IPS-20b (cell line): ENCODE data around the gene SMIM36.
"Not testable (repeated sequence)": the region's sequence is repeated elsewhere in the genome, so short reads cannot be mapped to it uniquely, and the experiment has no call there.

ENCODE experiments used
- H3K27ac ChIP-seq: one replicate; pipeline ENCODE4 v1.5.1; 2013; ENCODE audit warnings: low read length
- H3K27me3 ChIP-seq: 2 replicates; pipeline ENCODE4 v1.6.1; 2013; ENCODE audit warnings: mild to moderate bottlenecking, low read length, inconsistent platforms; ENCODE audit not compliant: insufficient read depth
- H3K36me3 ChIP-seq: 2 replicates; pipeline ENCODE4 v1.6.1; 2013; ENCODE audit warnings: low read depth, mild to moderate bottlenecking, inconsistent platforms, low read length, moderate library complexity; ENCODE audit not compliant: insufficient read depth
- H3K4me1 ChIP-seq: 2 replicates; pipeline ENCODE4 v1.6.1; 2013; ENCODE audit warnings: mild to moderate bottlenecking, control low read depth, inconsistent platforms, low read length, moderate library complexity; ENCODE audit not compliant: insufficient read depth
- H3K4me3 ChIP-seq: 2 replicates; pipeline ENCODE4 v1.5.1; 2013; ENCODE audit warnings: mild to moderate bottlenecking, low read length, inconsistent platforms
- H3K9ac ChIP-seq: 2 replicates; pipeline ENCODE4 v1.6.1; 2013; ENCODE audit warnings: low read depth, mild to moderate bottlenecking, inconsistent platforms, low read length, moderate library complexity
- H3K9me3 ChIP-seq: 2 replicates; pipeline ENCODE4 v1.6.1; 2013; ENCODE audit warnings: mild to moderate bottlenecking, low read depth, low read length, inconsistent platforms; ENCODE audit not compliant: insufficient read depth

The SMIM36 gene

DNA sequence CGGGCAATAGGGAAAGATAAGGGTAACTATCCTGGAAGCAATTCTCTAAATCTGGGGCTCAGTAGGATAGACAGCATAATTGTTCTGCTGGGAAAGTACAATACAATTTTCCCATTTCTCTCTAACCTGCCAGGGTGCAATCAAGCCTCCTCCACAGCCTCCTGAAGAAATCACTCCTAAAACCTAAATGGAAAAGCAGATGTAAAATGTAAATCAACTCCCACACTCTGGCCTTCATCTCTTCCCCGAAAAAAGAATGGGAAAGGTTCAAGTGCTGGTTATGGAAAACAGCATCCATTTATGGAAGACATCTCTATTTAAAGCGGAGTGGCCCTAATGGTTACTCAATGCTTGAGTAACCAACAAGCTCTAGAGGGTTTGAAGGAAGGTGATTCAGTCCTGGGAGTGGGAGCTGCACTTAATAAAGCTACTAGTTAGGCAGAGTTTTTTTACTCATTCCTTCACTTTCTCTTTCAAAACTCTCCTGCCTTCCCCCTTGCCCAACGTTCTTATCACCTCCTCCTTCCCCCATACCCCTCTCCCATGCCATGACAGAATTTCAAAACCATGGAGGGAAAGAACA is 94.7 kb downstream of the SMIM36 start:
- H3K27ac ChIP-seq = no peak overlapping the region
- no peaks in the 10 kb centered on the region for H3K27me3 ChIP-seq
- no peak overlapping the region for H3K4me3 ChIP-seq
- peaks cover 31% of the 10 kb centered on the region for H3K36me3 ChIP-seq
- H3K4me1 ChIP-seq = peaks cover 6% of the 10 kb centered on the region; the same call in 1 of the 2 replicates
- no peak overlapping the region for H3K9ac ChIP-seq
- no peaks in the 10 kb centered on the region for H3K9me3 ChIP-seq

DNA sequence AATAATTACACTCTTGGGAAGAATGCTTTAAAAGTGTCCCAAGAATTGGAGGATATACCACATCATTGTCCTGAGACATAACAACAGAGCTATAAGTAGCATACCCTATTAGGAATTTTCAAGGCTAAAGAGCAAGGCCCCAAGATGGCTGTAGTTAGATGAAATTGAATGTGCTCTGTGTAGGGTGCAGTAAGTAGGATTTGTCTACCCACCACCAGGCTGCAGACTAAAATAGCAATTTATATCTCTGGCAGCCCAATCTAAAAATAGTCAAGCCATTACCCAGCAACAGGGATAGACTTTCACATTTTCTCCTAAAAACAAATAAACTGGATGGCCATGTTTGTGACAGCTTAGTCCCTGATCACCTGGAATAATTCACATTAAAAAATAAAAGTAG is 95.3 kb downstream of the SMIM36 start:
- Histone ChIP-seq H3K4me1 (peaks cover 6% of the 10 kb centered on the region; the same call in 1 of the 2 replicates), H3K4me3 (no peak overlapping the region), H3K9me3 (no peaks in the 10 kb centered on the region), H3K9ac (no peak overlapping the region), H3K27me3 (no peaks in the 10 kb centered on the region), H3K27ac (no peak overlapping the region), H3K36me3 (peaks cover 36% of the 10 kb centered on the region)

DNA sequence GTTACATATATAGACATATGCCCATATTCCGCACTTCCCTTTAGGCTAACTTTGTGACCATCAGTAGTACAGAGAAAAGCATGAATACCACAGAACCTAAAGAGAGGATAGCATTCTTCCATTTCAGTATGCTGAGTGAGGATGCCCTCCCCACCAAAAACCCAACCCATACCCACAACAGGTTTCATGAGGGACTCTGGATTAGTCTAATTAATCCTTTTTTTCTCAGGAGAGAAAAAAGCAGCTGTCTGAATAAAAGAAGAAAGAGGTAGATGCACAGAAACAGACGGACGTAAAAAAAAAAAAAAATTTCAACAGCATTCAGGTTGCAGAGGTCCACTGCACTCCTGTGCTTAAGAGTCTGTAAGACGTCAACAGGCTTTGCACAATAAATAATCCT is 96.3 kb downstream of the SMIM36 start:
- peaks cover 47% of the 10 kb centered on the region for H3K36me3 ChIP-seq
- H3K9me3 ChIP-seq = no peaks in the 10 kb centered on the region
- no peak overlapping the region for H3K4me3 ChIP-seq
- H3K9ac ChIP-seq = no peak overlapping the region
- H3K27ac ChIP-seq = no peak overlapping the region
- H3K27me3 ChIP-seq = no peaks in the 10 kb centered on the region
- H3K4me1 ChIP-seq = peaks cover 2% of the 10 kb centered on the region; the same call in 1 of the 2 replicates

DNA sequence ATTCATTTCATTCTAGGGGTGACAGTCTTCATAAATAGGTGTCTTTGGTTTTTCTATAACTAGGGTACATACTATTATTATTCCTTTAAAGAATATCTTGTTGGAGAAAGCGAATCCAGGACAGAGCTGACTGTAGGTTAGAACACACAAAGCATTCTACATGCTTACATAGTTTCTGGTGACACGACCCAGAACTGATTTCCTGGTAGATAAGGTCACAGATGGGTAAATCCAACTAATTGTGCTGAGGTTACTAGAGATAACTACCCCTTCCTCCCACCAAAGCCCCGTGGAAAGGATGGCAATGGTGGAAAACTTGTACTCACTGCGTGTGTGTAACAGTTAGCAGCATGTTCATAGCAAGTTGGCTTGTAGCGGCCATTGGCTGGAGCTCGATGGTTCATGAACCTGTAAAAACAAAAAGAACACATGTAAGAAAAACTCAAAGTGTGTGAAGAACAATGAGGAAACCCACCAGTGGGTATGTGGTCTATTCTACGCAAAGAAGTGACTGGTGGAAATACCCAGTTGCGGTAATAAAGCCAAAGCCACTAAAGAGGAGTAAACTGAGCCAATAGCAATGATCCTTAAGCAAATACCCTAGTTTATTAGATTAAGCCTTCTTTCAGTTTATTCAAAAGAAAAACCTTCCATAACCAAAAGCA is 97.3 kb downstream of the SMIM36 start:
- Histone ChIP-seq H3K36me3 (peaks cover 53% of the 10 kb centered on the region), H3K9me3 (no peaks in the 10 kb centered on the region), H3K27me3 (no peaks in the 10 kb centered on the region), H3K27ac (no peak overlapping the region), H3K9ac (no peak overlapping the region), H3K4me3 (no peak overlapping the region), H3K4me1 (no peaks in the 10 kb centered on the region)

DNA sequence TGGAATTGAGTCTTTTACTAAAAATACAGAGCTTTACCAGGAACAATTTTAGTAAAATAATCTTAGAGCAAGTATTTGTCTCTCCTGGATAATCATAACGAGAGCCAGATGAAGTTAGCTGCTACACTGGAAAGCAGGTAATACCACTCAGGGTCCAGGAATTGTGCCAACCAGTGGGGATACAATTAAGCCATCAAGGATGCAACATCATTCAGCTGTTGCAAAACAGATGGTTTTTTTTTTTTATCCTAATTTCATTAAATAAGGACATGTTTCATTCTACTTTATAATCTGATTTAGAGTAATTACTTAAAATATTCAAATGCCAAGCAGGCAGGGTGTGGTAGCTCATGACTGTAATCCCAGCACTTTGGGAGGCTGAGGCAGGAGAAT is 99.8 kb downstream of the SMIM36 start:
- Histone ChIP-seq H3K27me3 (no peaks in the 10 kb centered on the region), H3K9me3 (no peaks in the 10 kb centered on the region), H3K9ac (no peak overlapping the region), H3K4me1 (no peaks in the 10 kb centered on the region), H3K36me3 (peaks cover 74% of the 10 kb centered on the region), H3K27ac (no peak overlapping the region), H3K4me3 (no peak overlapping the region)

DNA sequence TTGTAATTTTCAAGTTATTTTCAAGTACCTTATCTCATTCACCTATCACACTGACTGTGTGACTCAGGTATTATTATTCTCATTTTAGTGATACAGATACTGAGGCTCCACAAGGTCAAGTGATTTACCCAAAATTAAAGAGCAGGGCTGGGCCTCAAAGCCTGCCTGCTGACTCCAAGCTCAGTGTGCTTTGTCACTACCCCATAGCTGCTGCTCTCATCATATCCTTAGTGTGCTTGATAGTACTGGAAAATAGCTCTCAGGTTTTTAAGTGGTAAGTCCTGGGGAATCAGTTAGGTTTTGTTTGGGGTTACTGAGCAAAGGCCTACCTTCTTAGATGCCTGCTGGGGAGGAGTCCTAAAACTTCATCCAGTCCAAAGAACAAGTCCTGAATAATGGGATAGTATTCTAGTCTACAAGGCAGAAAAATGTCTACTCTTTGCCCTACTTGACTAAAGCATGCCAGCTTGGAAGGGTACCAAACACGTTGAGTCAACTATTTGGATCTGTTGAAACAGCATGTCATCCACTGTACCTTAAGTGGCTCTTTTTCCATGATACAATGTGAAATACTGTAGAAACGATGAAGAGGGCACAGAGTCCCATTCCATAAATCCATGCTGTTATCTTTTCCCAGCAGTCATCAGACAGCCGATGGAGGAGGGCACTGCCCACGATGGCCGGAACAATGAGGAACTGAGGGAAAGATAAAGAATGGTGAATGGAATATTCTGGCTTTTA is 100.4 kb downstream of the SMIM36 start:
- H3K27me3 ChIP-seq = no peaks in the 10 kb centered on the region
- peaks cover 80% of the 10 kb centered on the region for H3K36me3 ChIP-seq
- no peaks in the 10 kb centered on the region for H3K9me3 ChIP-seq
- H3K9ac ChIP-seq = no peak overlapping the region
- no peak overlapping the region for H3K27ac ChIP-seq
- H3K4me3 ChIP-seq = no peak overlapping the region
- no peaks in the 10 kb centered on the region for H3K4me1 ChIP-seq

DNA sequence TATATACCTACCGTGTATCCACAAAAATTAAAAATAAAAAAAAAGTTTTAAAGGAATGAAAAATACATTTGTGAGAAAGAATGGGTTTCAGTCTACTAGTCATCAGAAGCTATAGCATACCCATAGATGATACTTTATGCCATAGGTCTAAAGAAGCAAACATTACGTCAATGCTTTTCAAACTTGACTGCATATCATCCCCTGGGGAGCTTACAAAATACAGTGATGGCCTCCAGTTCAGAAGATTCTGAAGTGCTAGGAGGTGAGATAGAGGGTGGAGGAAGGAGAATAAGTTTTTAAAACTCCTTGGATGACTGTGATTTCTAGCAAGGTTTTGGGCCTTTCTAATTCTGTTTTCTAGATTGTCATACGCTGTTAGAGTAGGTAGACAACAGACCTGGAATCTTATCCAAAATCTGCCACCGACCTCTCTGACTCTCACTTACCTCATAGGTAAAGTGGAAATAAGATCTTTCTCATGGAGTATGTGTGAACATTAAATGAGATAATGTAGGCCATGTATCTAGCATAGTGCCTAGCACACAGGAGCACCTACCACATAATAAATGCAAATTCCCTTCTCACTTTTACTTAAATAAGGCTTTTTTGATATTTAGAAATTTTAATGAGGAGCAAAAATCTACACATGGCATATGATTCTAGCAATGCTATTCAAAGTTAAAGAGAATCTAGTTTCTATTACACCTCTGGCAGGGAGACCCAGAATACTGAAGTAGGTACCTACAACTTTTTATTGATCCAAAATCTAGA is 102.0 kb downstream of the SMIM36 start:
- no peaks in the 10 kb centered on the region for H3K4me1 ChIP-seq
- peaks cover 95% of the 10 kb centered on the region for H3K36me3 ChIP-seq
- no peaks in the 10 kb centered on the region for H3K9me3 ChIP-seq
- no peak overlapping the region for H3K4me3 ChIP-seq
- H3K27ac ChIP-seq = no peak overlapping the region
- no peak overlapping the region for H3K9ac ChIP-seq
- no peaks in the 10 kb centered on the region for H3K27me3 ChIP-seq

DNA sequence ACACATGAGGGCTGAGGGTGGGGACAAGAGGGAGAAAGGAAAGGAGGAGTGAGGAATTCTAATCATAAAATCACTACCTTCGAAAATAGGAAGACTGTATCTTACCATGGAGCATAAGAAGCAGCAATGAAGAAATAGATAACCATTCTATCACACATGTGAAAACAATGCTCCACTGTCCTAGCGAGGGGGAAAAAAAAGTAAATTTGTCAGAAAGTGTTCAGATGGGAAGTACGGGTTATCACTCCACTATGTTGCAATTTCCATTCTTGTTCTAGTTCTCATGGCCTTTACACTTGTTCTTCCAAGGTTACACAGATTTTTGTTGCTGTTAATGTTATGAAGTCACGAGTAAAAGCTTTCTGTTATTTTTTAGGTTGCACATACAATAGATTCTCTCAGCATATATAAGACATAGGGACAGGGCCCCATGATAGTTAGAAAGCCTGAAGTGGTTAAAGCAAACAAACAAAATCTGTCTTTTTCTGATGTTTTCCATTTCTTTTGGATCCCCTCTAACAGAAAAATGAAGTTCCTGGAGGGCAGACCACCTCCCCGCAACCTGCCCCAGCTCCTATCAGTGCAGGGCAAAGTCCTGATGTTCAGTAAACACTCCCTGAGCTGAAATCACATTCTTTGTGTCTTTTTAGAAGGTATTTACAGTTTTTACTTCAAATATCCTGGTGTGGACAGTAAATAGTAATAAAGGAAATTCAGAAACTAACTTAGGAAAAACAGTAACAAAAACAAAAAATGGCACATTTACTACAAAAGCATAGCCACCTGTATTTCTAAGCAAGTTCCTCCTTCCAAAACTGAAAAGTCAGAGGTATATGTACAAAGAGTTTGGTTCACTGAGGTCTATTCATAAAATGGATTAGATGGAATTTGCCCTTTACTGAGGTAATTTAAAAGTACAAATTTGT is 103.3 kb downstream of the SMIM36 start:
- no peaks in the 10 kb centered on the region for H3K4me1 ChIP-seq
- no peak overlapping the region for H3K9ac ChIP-seq
- H3K36me3 ChIP-seq = peaks cover 95% of the 10 kb centered on the region
- H3K27ac ChIP-seq = no peak overlapping the region
- H3K9me3 ChIP-seq = no peaks in the 10 kb centered on the region
- H3K4me3 ChIP-seq = no peak overlapping the region
- no peaks in the 10 kb centered on the region for H3K27me3 ChIP-seq

DNA sequence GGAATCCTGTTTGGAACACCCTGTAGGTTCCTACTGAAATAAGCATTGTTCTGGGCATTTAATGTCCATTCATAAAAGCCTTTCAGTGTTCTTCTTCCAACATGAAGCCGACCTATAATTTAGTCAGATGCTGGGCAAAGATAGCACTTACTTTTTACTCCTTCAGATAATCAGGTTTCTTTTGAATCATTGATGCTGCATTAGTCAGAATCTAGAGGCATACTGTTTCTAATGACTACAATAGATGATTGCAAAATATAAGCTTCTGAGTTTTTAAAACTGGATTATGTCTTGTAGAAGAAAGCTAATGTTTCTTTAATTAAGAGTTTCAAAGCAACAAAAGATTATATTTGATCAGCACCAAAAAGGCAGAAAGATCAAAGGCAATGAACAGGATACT is 105.7 kb downstream of the SMIM36 start:
- H3K9ac ChIP-seq = no peak overlapping the region
- H3K27ac ChIP-seq = no peak overlapping the region
- H3K27me3 ChIP-seq = no peaks in the 10 kb centered on the region
- H3K4me3 ChIP-seq = no peak overlapping the region
- peaks cover 93% of the 10 kb centered on the region for H3K36me3 ChIP-seq
- H3K4me1 ChIP-seq = no peaks in the 10 kb centered on the region
- H3K9me3 ChIP-seq = no peaks in the 10 kb centered on the region

DNA sequence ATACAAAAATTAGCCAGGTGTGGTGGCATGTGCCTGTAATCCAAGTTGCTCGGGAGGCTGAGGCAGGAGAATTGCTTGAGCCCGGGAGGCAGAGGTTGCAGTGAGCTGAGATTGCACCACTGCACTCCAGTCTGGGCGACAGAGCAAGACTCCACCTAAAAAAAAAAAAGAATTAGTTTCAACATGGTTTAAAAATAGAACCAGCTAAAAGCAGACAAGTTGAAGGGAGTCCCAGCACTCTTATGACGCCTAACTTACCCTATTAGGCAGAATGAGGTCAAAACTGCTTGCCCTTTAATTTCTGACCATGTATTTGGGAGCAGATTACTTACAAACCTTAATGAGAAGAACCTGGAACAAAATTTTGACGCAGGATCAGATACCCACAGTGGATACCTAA is 107.1 kb downstream of the SMIM36 start:
- H3K9ac ChIP-seq, H3K4me3 ChIP-seq, H3K27me3 ChIP-seq, H3K27ac ChIP-seq, H3K9me3 ChIP-seq, H3K4me1 ChIP-seq: not testable (repeated sequence)
- peaks cover 93% of the 10 kb centered on the region for H3K36me3 ChIP-seq

DNA sequence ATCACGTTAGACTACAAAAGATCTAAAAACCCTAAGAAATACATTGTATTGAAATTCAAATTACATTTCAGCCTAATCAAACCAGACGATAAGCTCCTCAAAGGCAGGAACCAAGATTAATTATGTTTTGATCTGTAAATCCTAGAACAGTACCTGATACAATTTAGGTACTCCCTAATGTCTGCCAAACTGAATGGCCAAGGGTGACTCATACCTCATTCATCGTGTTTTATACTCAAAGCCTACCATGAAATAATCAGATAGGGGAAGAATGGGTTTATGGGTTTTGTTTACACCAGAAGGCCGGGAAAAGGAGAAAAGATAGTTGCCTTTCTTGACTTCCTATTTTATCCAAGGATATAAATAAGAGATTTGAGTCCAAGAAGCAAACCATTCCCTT is 108.9 kb downstream of the SMIM36 start:
- H3K4me1 ChIP-seq = no peaks in the 10 kb centered on the region
- H3K9me3 ChIP-seq = no peaks in the 10 kb centered on the region
- H3K27ac ChIP-seq = no peak overlapping the region
- H3K4me3 ChIP-seq = no peak overlapping the region
- no peak overlapping the region for H3K9ac ChIP-seq
- no peaks in the 10 kb centered on the region for H3K27me3 ChIP-seq
- H3K36me3 ChIP-seq = peaks cover 91% of the 10 kb centered on the region
